Activated CD8-positive, alpha-beta memory T cell treated with anti-CD3 and anti-CD28 coated beads, Interleukin-2, amount 50 U/mL, for 48 hours (primary cell): ENCODE data around the gene OR11H6.
"Not testable (repeated sequence)": the region's sequence is repeated elsewhere in the genome, so short reads cannot be mapped to it uniquely, and the experiment has no call there.

Source experiments
- DNase-seq: peaks from one replicate; pipeline ENCODE4 v3.0.0-alpha.2; 2020

Gene OR11H6, protein sequence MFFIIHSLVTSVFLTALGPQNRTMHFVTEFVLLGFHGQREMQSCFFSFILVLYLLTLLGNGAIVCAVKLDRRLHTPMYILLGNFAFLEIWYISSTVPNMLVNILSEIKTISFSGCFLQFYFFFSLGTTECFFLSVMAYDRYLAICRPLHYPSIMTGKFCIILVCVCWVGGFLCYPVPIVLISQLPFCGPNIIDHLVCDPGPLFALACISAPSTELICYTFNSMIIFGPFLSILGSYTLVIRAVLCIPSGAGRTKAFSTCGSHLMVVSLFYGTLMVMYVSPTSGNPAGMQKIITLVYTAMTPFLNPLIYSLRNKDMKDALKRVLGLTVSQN

GRCh38 chr14:20223410-20223809 is at the start of gene OR11H6:
OR11H6 (plus strand) TSS chr14:20223710; CDS start chr14:20223710, 0 bp downstream.
- DNase-seq: no peak

DNA sequence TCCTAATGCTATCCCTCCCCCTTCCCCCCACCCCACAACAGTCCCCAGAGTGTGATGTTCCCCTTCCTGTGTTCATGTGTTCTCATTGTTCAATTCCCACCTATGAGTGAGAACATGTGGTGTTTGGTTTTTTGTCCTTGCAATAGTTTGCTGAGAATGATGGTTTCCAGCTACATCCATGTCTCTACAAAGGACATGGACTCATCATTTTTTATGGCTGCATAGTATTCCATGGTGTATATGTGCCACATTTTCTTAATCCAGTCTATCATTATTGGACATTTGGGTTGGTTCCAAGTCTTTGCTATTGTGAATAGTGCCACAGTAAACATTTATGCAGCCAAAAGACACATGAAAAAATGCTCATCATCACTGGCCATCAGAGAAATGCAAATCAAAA is 49.3 kb upstream of the OR11H6 start:
- not testable (repeated sequence) for DNase-seq

DNA sequence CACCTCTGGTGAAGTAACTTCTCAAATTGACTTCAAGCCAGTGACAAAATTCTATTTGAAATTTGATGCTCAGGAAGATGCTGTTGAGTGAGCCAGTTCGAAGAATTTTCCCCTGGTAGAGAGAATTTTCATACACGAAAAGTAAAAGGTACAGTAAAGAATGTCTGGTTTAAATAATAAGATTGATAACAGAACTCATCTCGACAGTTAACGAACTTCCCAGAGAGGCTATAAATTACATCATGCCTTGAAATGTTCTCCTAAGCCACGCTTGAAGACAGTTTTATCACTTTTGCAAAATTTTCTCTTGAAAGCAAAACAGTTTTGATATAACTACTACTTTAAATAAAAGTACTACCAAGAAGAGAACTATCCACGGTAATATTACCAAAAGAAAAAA is 47.2 kb upstream of the OR11H6 start:
- DNase-seq: no peak

- no peak for DNase-seq
Observed at GRCh38 chr14:20177433-20177974, 46.0 kb upstream of the OR11H6 start.

DNA sequence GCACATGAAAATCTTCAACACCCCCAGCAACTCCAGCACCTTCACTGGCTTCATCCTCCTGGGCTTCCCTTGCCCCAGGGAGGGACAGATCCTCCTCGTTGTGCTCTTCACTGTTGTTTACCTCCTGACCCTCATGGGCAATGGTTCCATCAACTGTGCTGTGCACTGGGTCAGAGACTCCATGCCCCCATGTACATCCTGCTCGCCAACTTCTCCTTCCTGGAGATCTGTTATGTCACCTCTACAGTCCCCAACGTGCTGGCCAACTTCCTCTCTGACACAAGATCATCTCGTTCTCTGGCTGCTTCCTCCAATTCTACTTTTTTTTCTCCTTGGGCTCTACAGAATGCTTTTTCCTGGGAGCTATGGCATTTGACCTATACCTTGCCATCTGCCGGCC is 44.3 kb upstream of the OR11H6 start:
- DNase-seq: no peak

GRCh38 chr14:20179880-20180279 is 43.6 kb upstream of the OR11H6 start:
- DNase-seq: no peak

GRCh38 chr14:20180486-20180885 is 43.0 kb upstream of the OR11H6 start:
- DNase-seq: no peak

GRCh38 chr14:20184181-20184580 is 39.3 kb upstream of the OR11H6 start:
- no peak for DNase-seq

DNA sequence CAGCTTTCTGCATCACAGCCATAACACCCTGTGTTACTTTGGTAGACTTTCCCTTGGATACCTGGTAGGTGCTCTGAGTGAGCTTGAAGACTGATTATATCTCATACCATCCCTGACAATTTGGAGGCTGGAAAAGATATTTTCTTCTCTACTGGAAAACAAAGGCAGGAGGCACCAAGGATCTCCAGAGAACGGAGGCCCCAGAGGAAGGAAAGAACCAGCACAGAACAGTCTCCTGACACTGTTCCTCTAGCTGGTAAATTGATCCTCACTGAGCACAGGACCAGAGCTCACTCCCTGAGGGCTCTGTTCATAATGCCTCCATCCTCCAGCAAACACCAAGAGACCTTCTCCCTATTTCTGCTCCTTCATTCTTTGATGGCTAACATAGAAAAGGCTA is 32.9 kb upstream of the OR11H6 start, which contains the start of gene OR11G2:
Gene OR11G2 (plus strand): TSS at position 301 of the 400 bp plus-strand sequence. CDS start 6,542 bp downstream, outside the sequence.
- no peak for DNase-seq

DNA sequence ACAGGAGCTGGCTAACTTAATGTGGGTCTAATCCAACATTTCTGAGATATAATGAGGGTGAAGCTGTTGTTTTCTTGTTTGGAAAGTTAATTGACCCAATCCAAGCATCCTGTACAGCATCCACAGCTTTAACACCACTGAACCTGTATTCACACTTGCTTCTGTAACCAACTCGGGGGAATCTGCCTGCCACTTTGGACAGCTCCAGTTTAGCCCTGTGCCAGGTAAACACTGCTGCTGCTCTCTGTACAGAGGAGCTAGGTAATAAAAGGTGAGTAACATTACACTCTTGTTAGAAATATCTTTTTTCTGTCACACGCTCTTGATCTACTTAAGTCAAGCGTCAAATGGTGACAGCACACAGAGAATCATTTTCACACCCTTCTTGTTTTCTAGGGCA is 32.1 kb upstream of the OR11H6 start:
- DNase-seq: no peak

DNA sequence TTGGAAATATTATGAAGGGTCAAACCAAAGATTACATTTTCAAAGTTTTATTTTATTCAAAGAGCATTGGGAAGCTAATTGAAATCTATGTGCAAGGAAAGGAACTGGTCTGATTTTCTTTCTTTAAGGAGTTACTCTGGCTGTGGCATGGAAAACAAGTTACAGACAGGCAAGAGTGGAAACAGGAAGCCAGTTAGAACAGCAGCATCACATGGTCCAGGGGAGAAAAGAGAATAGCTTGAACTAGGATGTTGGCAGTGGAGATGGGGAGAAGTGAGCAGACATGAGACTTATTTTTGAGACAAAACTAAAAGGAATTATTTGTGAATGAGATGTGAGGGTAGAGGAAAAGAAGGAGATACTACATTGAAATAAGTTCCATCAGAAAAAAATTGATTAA is 29.4 kb upstream of the OR11H6 start:
- DNase-seq: no peak

DNA sequence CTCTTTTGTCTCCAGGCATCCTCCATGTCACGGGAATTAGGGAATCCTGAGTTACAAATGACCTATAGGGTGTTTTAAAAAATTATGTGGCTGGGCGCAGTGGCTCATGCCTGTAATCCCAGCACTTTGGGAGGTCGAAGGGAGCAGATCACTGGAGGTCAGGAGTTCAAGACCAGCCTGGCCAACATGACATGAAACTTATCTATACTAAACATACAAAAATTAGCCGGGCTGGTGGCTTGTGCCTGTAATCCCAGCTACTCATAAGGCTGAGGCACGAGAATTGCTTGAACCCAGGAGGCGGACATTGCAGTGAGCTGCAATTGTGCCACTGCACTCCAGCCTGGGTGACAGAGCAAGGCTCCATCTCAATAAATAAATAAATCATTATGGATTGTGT is 28.3 kb upstream of the OR11H6 start:
- not testable (repeated sequence) for DNase-seq

GRCh38 chr14:20195911-20196310 is 27.6 kb upstream of the OR11H6 start:
- DNase-seq: no peak

GRCh38 chr14:20197459-20197858 is 26.1 kb upstream of the OR11H6 start:
- no peak for DNase-seq

DNA sequence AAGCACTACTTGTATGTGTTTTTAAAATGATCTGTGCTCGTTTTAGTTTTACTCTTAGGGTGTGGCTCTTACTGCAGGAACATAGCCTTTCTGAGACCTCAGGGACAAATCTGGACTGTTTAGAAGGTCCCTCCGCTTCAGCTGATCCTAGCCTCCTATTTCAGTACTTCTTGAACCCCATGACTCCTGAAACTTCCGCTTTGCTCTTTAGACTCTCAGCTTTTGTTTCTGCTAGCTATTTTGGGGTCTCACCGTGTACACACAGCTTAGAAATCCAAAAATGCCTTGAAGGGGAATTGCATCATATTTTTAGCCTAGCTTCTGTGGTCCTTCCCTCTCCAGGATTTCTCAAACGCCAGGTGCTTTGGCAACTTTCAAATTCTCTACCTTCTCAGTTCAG is 24.5 kb upstream of the OR11H6 start:
- DNase-seq: no peak

DNA sequence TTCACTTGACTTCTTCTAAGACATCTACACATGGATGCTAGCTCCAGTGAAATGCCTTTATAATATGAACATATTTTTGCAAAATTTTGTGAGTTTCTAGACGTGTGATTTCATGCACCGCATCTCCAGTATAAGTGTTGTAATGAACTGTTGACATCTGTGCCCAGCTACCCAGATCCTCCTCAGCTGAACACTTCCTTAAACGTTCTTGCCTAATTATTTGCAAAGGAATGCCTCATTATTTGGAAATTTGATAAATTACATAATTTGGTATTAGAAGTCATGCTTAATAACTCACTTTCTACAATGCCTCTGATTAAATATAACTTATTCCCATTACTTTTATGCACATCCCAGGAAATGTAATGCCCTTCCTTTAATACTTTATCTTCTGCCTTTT is 18.8 kb upstream of the OR11H6 start:
- no peak for DNase-seq

GRCh38 chr14:20209595-20209994 is 13.9 kb upstream of the OR11H6 start:
- no peak for DNase-seq

DNA sequence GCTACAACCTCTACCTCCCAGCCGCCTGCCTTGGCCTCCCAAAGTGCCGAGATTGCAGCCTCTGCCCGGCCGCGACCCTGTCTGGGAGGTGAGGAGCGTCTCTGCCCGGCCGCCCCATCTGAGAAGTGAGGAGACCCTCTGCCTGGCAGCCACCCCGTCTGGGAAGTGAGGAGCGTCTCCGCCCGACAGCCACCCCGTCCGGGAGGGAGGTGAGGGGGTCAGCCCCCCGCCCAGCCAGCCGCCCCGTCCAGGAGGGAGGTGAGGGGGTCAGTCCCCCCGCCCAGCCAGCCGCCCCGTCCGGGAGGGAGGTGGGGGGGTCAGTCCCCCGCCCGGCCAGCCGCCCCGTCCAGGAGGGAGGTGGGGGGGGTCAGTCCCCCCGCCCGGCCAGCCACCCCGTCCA is 11.1 kb upstream of the OR11H6 start:
- not testable (repeated sequence) for DNase-seq

DNA sequence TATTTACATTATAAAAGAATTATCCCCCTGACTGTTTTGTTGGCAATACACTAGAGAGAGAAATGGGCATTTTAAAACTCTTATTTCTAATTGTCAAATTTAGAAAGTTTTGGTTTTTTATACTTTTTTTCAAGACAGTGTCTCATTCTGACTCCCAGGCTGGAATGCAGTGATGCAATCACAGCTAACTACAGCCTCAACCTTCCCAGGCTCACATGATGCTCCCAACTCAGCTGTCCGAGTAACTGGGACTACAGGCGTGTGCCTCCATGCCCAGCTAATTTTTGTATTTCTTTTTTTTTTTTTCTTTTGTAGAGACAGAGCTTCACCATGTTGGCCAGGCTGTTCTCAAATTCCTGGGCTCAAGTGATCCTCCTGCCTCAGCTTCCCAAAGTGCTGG is 8.3 kb upstream of the OR11H6 start:
- DNase-seq: no peak

DNA sequence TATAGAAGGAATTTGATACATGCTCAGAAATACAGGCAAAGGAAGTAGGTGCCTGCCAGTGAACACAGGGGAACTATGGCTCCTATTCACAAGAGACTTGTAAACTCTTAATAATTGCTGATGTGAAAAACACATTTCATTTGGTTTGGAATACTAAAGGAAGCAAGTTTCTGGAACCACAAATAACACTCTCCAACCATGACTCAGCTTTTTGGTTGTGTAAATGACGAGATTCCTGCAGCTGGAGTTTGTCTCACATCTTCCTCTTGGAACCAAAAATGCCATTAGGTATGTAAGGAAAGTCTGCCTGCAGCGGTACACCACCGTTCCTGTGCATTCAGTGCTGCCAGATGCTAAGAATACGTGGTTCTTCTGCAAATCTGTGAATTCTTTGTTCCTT is 4.5 kb upstream of the OR11H6 start:
- no peak for DNase-seq

- no peak for DNase-seq
Observed at GRCh38 chr14:20228681-20229080, 5.2 kb downstream of the OR11H6 start, which contains the start of gene OR11H7. OR11H7 (plus strand) TSS chr14:20228981.

DNA sequence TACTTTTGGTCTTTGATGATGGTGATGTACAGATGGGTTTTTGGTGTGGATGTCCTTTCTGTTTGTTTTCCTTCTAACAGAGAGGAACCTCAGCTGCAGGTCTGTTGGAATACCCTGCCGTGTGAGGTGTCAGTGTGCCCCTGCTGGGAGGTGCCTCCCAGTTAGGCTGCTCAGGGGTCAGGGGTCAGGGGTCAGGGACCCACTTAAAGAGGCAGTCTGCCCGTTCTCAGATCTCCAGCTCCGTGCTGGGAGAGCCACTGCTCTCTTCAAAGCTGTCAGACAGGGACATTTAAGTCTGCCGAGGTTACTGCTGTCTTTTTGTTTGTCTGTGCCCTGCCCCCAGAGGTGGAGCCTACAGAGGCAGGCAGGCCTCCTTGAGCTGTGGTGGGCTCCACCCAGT is 11.9 kb downstream of the OR11H6 start:
- not testable (repeated sequence) for DNase-seq

DNA sequence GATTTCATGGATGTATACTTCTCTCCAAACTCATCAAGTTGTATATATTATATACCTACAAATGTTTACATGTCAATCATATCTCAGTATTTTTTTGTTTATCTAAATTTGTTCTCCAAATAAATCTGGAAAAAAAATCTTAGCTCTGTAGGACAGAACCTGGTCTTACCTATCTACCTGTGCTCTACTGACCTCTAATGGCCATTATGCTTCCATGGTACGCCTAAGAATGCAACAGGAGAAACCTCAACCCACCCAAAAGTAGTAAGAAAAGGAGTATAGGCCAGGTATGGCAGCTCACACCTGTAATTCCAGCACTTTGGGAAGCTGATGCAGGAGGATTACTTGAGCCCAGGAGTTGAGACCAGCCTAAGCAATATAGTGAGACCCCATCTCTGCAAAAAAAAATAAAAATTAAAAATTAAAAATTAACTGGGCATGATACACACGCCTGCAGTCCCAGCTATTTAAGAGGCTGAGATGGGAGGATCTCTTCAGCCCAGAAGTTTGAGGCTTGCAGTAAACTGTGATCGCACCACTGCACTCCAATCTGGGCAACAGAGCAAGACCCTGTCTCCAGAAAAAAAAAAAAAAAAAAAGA is 24.2 kb downstream of the OR11H6 start:
- no peak for DNase-seq

DNA sequence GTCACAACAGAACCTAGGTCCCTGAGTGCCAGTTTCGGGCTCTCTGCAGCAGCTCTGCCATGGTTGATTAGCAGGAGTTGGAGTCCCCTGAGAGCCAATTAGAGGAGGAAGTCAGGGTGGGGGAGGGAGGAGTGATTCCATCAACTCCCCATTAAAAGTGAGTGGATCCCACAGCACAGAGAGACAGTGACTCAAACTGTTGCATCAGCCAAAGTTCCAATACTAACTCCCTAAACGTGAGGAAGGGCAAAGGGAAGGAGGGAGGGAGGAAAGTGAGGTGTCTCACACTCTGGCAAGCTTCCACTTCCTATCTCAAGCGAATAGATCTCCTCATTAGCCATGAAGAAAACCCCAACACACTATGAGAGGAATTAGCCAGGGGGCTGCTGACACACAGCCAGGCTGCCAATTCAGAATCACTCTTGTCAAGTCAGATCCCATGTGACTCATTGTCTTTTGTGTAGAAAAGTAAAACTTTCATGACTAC is 39.2 kb downstream of the OR11H6 start:
- DNase-seq: no peak
